OCI-LY7 (cell line): ENCODE results near the gene KIAA0040.

ENCODE experiments used
- CTCF ChIP-seq: fragments of 200-600 bp; sonication (generic); conservative IDR thresholded peaks from 2 replicates; pipeline ENCODE4 v1.5.1; 2014; ENCODE audit warnings: mild to moderate bottlenecking, antibody characterized with exemption, low read length, moderate library complexity, mixed read lengths
- EZH2phosphoT487 ChIP-seq: fragments of 200-600 bp; sonication (generic); IDR thresholded peaks from 2 replicates; pipeline ENCODE4 v1.6.1; 2018; ENCODE audit warnings: low read depth, borderline replicate concordance, mild to moderate bottlenecking, mixed run types, antibody characterized with exemption, low read length, moderate library complexity, mixed read lengths

GRCh38 chr1:175155936-175156335, 36.6 kb downstream of the KIAA0040 start:
- TF ChIP-seq CTCF (no peak), EZH2phosphoT487 (no peak)
